Hepatocyte (in vitro differentiated cells): Measurements from ENCODE around the gene RNF111. TPM values are rescaled to one million over a fixed set of nuclear protein-coding genes. Genes with fewer than 3 reads are reported as not detected.

ENCODE experiments used
- DNase-seq: peaks from one replicate; pipeline ENCODE4 v3.0.0-alpha.2; 2016; ENCODE audit warnings: low spot score
- H2AFZ ChIP-seq: fragments of 200-600 bp; sonication (generic); 2 replicates; pipeline ENCODE4 v1.6.0; 2016; ENCODE audit warnings: antibody characterized with exemption, mild to moderate bottlenecking
- H3K27ac ChIP-seq: fragments of 200-600 bp; sonication (generic); 2 replicates; pipeline ENCODE4 v1.5.1; 2016; ENCODE audit warnings: mild to moderate bottlenecking
- H3K27me3 ChIP-seq: fragments of 200-600 bp; sonication (generic); 2 replicates; pipeline ENCODE4 v1.6.1; 2016
- H3K36me3 ChIP-seq: fragments of 200-600 bp; sonication (generic); replicated peaks from 2 replicates; pipeline ENCODE4 v1.5.1; 2016; ENCODE audit warnings: low read depth; ENCODE audit not compliant: insufficient read depth
- H3K4me1 ChIP-seq: fragments of 200-600 bp; sonication (generic); 2 replicates; pipeline ENCODE4 v1.5.1; 2016; ENCODE audit warnings: mild to moderate bottlenecking, moderate library complexity; ENCODE audit not compliant: insufficient read depth
- H3K4me2 ChIP-seq: fragments of 200-600 bp; sonication (generic); 2 replicates; pipeline ENCODE4 v1.6.0; 2016
- H3K4me3 ChIP-seq: fragments of 200-600 bp; sonication (generic); 2 replicates; pipeline ENCODE4 v1.5.1; 2016; ENCODE audit warnings: mild to moderate bottlenecking
- H3K79me2 ChIP-seq: fragments of 200-600 bp; sonication (generic); 2 replicates; pipeline ENCODE4 v1.6.0; 2017; ENCODE audit warnings: mild to moderate bottlenecking
- H3K9me2 ChIP-seq: fragments of 200-600 bp; sonication (generic); replicated peaks from 2 replicates; pipeline ENCODE4 v1.6.0; 2017; ENCODE audit warnings: mild to moderate bottlenecking; ENCODE audit not compliant: insufficient read depth
- H3K9me3 ChIP-seq: fragments of 200-600 bp; sonication (generic); 2 replicates; pipeline ENCODE4 v1.5.1; 2016; ENCODE audit warnings: low read depth, mild to moderate bottlenecking
- H4K20me1 ChIP-seq: fragments of 200-600 bp; sonication (generic); 2 replicates; pipeline ENCODE4 v1.6.0; 2016; ENCODE audit warnings: mild to moderate bottlenecking; ENCODE audit not compliant: insufficient read depth, poor library complexity, severe bottlenecking
- EZH2 ChIP-seq: fragments of 200-600 bp; sonication (generic); IDR thresholded peaks from 2 replicates; pipeline ENCODE4 v1.6.1; 2016; ENCODE audit warnings: antibody characterized with exemption, mild to moderate bottlenecking, borderline replicate concordance
- EZH2phosphoT487 ChIP-seq: fragments of 200-600 bp; sonication (generic); IDR thresholded peaks from one replicate; pipeline ENCODE4 v1.6.1; 2018; ENCODE audit warnings: antibody characterized with exemption, mild to moderate bottlenecking, low read depth, moderate library complexity; ENCODE audit not compliant: unreplicated experiment, severe bottlenecking
- WGBS: methylation state at CpG from one replicate; pipeline ENCODE4 v1.1.6; 2016; ENCODE audit warnings: low lambda C conversion rate; ENCODE audit errors: missing lambda C conversion rate; 5-methylcytosine and 5-hydroxymethylcytosine counted together
- polyA plus RNA-seq: library from polyadenylated mRNA; unstranded; fragments of >200 nt; fragmentation: Nextera tagmentation; extraction: Ambion mirVana; gene quantifications from 2 replicates; pipeline ENCODE4 v1.2.1, GENCODE V29; 2016
- total RNA-seq: library from RNA; depleted of rRNA; stranded (reverse); fragments of >200 nt; gene quantifications from 2 replicates; pipeline ENCODE4 v1.2.3, GENCODE V29; 2014
- TF ChIP-seq, protein P1 (sequence below): fragments of 200-600 bp; sonication (generic); IDR thresholded peaks from 2 replicates; pipeline ENCODE4 v1.5.1; 2016; ENCODE audit warnings: antibody characterized with exemption, mild to moderate bottlenecking; ENCODE audit not compliant: poor library complexity

RNF111 gene
- total RNA-seq (18.9 and 22.1 TPM in 2 replicates), polyA plus RNA-seq (10.0 and 11.3 TPM in 2 replicates)

DNA sequence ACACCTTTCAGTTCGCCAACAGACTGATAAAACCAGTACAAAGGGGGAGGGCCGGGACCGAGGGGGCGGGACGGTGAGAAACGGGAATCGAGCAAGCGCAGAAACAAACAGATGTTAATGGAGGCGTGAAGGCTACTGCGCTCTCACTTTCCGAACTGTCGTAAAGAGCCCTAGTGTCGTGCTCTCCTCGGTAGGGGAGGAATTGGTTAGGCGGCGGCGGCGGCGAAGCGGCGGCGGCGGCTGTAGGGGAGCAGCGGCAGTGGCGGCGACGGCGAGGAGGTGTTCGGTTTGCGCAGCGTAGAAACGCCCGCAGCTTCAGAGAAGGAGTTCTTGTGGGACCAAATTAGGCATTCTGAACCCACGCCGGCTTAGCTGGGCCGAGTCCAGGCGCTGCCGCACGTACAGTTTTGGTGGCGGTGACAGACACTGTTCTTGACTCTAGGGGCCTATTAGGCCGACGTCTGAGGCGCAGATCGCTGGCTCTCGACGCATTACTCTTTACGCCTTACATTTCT is at the start of gene RNF111:
RNF111 (plus strand) TSS at position 173 of the 515 bp plus-strand sequence. CDS start 43,160 bp downstream, outside the sequence.
- 1% methylated on average over 44 of the region's 47 CpGs for WGBS
- TF ChIP-seq EZH2phosphoT487: no peak
- TF ChIP-seq, protein P1, sequence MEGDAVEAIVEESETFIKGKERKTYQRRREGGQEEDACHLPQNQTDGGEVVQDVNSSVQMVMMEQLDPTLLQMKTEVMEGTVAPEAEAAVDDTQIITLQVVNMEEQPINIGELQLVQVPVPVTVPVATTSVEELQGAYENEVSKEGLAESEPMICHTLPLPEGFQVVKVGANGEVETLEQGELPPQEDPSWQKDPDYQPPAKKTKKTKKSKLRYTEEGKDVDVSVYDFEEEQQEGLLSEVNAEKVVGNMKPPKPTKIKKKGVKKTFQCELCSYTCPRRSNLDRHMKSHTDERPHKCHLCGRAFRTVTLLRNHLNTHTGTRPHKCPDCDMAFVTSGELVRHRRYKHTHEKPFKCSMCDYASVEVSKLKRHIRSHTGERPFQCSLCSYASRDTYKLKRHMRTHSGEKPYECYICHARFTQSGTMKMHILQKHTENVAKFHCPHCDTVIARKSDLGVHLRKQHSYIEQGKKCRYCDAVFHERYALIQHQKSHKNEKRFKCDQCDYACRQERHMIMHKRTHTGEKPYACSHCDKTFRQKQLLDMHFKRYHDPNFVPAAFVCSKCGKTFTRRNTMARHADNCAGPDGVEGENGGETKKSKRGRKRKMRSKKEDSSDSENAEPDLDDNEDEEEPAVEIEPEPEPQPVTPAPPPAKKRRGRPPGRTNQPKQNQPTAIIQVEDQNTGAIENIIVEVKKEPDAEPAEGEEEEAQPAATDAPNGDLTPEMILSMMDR: no peak
- TF ChIP-seq EZH2: no peak
- Histone ChIP-seq H3K4me1 (peaks cover 9% of the 10 kb centered on the region), H3K9me3 (no peaks in the 10 kb centered on the region), H3K4me2 (peak within 1 kb of the TSS; percentile 81), H3K9me2 (no peaks in the 10 kb centered on the region), H3K4me3 (peak within 1 kb of the TSS; percentile 65), H3K36me3 (no peaks in the 10 kb centered on the region), H3K79me2 (peaks cover 46% of the 10 kb centered on the region), H3K27me3 (no peaks in the 10 kb centered on the region), H2AFZ (peak within 1 kb of the TSS; percentile 98), H3K27ac (peak within 1 kb of the TSS; percentile 94), H4K20me1 (peaks cover 38% of the 10 kb centered on the region)
- peak; percentile 95 for DNase-seq

DNA sequence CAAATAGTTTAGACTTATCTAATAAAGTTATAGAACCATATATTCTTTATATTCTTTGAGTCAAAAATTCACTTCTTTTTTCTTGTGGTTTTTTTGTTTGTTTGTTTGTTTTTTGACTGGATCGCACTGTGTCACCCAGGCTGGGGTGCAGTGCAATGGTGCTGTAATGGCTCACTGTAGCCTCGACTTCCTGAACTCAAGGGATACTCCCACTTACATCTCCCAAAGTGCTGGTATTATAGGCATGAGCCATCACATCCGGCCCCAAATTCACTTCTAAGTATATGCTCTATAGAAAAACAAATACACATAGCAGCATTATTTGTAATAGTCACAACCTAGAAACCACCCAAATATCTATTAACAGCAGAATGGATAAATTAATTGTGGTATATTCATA is 40.3 kb upstream of the RNF111 start:
- H3K27me3 ChIP-seq: no peaks in the 10 kb centered on the region
- no peaks in the 10 kb centered on the region for H3K4me1 ChIP-seq
- no peak overlapping the region for H3K4me3 ChIP-seq
- H3K79me2 ChIP-seq: no peaks in the 10 kb centered on the region
- no peak for DNase-seq
- H3K4me2 ChIP-seq: no peak overlapping the region
- no peak overlapping the region for H2AFZ ChIP-seq
- no peaks in the 10 kb centered on the region for H3K9me3 ChIP-seq
- WGBS: 96% methylated on average over 3 of the region's 3 CpGs
- H4K20me1 ChIP-seq: no peaks in the 10 kb centered on the region
- no peak overlapping the region for H3K27ac ChIP-seq
- H3K9me2 ChIP-seq: no peaks in the 10 kb centered on the region
- TF ChIP-seq EZH2 (no peak), EZH2phosphoT487 (no peak)
- TF ChIP-seq, protein P1: no peak
- H3K36me3 ChIP-seq: no peaks in the 10 kb centered on the region

DNA sequence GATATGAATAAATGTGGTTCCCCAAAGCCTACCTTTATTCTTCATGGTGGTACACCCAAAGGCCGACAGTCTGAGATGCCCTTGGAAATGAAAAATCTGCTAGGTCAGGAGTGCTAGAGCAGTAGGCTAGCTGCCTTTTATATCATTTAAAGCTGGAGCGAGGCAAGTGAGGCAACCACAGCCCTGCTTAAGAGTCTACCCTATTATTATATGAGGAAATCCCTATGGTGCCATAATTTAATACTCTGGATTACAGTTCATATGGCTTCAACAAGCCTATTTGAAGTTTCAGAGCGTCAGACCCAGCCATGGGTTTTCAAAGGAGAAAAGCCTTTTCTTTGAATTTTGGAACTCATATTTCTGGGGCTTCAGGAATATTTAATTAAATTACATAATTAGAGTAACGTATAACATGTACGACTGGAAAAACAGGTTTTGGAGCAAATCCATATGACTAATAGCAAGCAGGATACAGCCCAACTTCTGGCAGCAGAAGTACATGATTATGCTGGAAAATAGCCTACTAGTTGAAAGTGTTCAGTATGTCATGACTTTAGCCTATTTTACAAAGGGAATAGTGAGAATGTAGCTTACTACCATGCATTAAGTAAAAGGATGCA is 36.0 kb upstream of the RNF111 start:
- Histone ChIP-seq H3K4me2 (no peak overlapping the region), H3K79me2 (no peaks in the 10 kb centered on the region), H3K36me3 (no peaks in the 10 kb centered on the region), H2AFZ (no peak overlapping the region), H3K4me1 (no peaks in the 10 kb centered on the region), H3K4me3 (no peak overlapping the region), H3K27ac (no peak overlapping the region), H3K9me2 (no peaks in the 10 kb centered on the region), H4K20me1 (no peaks in the 10 kb centered on the region), H3K27me3 (no peaks in the 10 kb centered on the region), H3K9me3 (no peaks in the 10 kb centered on the region)
- WGBS: 76% methylated on average over 5 of the region's 5 CpGs
- no peak for TF ChIP-seq EZH2phosphoT487
- TF ChIP-seq, protein P1: no peak
- TF ChIP-seq EZH2: no peak
- DNase-seq: peak; percentile 15
